ENCODE measurements around the gene CISD2. TPM values are rescaled to one million over a fixed set of nuclear protein-coding genes. Genes with fewer than 3 reads are reported as not detected.
"Not testable (repeated sequence)": the region's sequence is repeated elsewhere in the genome, so short reads cannot be mapped to it uniquely, and the experiment has no call there.

CISD2 gene
- total RNA-seq, 1 donor from 2014 or later = 14.1 TPM

DNA sequence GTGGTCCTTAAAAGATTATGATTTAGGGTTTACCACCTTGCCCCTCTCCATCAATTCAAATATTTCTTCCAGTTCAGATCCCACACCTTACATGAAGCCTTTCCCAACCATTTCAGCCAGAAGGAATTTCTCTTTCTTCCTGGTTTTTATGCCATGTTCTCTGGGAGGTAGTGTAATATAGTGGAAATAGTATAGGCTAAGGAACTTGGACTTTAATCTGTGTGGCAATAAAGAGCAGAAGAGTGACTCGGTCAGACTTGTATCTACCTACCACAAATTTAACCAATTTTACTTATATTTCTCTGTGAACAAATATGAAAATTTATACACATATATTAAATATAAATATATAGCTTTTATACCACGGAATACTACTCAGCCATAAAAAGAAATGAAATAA, 18.4 kb upstream of the CISD2 start:
- no peak for DNase-seq

DNA sequence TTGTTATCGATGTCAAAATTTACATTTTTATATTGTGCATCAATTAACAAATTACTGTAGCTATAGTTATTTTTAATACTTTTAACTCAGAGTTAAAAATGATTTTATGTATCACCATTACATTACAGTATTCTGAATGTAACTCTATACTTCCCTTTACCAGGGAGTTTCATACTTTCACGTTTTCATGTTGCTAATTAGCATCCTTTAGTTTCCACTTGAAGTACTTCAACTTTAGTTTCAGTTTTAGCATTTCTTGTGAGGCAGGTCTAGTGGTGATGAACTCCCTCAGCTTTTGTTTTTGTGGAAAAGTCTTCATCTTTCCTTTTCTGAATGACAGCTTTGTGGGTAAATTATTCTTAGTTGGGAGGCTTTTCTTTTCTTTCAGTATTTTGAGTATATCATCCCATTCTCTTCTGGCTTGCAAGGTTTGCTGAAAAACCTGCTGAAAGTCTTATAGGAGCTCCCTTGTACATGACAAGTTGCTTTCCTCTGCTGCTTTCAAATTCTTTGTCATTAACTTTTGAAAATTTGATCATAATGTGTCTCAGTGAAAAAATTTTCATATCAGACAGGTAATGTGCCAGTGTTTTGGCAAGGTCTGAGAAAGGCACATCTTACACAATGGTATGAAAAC, 9.8 kb upstream of the CISD2 start:
- no peak for DNase-seq

DNA sequence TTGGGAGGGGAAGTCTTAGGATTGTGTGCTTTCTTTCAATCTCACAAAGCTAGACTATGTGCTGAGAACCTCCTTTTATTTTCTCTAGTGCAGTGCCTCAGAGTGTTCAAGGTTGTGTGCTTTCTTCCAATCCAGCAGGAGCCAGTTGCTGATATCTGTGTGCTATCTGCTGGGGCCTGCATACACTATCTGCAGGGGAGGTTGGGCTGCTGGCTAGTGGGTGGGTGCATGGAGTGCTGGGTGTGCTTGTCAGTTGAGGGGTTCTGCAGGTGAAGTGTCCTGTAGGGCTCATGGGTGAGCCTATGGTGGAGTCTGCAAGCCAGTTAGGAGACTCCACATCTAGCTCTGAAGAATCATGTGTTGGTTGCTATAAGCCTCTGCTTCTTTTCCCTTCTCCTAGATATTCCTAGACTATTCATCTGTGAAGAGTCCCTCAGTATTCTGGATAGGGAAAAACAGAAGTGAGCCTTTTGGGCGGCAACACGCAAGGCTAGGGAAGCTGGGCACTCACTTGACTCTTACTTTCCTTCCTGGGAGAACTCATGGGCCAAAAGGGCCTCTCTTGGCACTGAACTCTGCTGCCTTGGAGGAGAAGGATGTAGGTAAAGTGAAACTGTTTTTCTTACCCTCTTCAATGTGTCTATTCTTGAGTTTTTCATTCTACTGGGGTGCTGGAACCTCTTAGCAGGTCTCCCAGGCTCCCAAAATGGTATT, 8.0 kb upstream of the CISD2 start:
- DNase-seq = no peak

DNA sequence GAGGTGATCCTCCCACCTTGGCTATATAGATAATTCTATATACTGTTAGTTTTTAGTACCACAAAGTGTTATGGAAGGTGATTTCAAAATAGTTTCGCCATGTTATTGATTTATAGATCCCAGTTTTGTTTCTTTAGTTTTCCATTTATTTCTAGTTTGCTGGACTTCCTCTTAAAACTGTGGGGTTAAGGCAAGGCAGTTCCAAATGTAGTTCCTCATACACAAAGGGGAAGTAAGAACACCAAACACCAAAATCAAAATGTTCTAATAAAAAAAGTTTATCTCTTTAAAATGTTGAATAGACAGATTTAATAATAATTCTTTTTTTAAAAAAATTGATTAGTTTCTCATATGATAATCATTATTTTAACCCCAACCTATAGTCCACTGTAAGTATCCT, 6.8 kb upstream of the CISD2 start:
- no peak for DNase-seq

GRCh38 chr4:102862747-102863146, 6.0 kb upstream of the CISD2 start:
- DNase-seq = no peak

DNA sequence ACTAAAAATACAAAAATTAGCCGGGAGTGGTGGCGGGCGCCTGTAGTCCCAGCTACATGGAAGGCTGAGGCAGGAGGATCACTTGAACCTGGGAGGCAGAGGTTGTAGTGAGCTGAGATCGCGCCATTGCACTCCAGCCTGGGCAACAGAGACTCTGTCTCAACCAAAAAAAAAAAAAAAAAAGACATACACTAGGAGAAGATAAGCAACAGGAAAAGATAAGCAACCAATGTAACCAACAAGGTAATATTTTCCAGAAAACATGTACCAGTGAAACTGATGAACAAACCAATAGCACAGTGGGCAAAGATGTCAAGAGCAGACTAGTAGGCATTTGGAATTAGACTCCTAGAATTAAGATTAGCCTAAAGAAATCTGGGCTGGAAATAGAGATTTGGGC, 3.5 kb upstream of the CISD2 start:
- DNase-seq = not testable (repeated sequence)

GRCh38 chr4:102867278-102868152, 1.3 kb upstream of the CISD2 start:
- no peak for DNase-seq

DNA sequence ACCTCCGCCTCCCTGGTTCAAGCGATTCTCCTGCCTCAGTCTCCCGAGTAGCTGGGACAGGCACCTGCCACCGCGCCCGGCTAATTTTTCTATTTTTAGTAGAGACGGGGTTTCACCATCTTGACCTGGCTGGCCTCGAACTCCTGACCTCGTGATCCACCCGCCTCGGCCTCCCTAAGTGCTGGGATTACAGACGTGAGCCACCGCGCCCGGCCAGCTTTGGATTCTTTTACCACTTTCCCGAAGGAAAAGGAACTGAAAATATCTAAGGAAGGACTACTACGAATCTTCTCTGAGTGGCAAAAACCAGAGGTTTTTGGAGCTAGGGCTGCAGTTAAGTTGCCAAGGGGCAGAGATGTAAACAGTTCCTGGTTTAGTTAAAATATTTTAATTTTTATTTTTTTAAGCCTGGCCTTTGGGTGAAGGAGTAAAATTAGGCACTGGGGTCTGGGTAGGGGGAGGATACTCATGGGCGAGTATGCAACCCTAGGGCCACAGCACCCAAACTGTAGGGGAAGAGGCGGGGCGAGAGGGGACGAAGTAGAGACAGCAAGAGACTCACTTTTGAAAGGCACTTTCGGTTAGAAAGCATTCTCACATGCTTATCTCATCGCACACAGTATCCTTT, 525 bp upstream of the CISD2 start:
- DNase-seq = no peak

- DNase-seq = no peak
Measured at GRCh38 chr4:102869569-102870197, 891 bp downstream of the CISD2 start.

DNA sequence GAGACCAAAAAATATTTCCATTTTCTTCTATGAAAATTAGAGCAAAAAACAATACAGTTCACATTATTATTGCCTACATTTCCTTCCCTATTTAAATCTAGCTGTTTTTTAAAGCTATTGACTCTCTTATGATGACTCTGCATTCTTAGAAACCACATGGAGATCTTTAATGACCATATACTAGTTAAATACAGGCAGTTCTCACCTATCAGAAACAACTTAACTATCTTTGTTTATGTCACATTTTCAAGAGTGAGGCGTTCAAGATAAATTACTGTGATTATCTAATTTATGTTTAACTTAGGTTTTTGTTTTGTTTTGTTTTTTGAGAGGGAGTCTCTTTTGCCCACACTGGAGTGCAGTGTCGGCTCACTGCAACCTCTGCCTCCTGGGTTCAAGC, 3.0 kb downstream of the CISD2 start:
- DNase-seq = no peak

DNA sequence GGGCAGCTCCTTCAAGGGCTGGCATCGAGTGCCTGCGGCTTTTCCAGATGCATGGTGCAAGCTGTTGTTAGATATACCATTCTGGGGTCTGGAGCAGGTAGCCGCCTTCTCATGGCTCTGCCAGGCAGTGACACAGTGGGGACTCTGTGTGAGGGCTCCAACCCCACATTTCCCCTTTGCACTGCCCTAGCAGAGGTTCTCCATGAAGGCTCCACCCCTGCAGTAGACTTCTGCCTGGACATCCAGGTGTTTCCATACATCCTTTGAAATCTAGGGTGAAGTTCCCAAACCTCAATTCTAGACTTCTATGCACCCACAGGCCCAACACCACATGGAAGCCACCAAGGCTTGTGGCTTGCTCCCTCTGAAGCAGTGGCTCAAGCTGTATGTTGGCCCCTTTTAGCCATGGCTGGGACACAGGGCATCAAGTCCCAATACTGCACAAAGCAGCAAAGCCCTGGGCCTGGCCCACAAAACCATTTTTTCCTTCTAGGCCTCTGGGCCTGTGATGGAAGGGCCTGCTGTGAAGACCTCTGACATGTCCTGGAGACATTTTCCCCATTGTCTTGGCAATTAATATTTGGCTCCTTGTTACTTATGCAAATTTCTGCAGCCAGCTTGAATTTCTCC, 8.8 kb downstream of the CISD2 start:
- not testable (repeated sequence) for DNase-seq

- DNase-seq = not testable (repeated sequence)
Measured at GRCh38 chr4:102878349-102878748, 9.6 kb downstream of the CISD2 start.

- no peak for DNase-seq
Measured at GRCh38 chr4:102878901-102879300, 10.1 kb downstream of the CISD2 start.

DNA sequence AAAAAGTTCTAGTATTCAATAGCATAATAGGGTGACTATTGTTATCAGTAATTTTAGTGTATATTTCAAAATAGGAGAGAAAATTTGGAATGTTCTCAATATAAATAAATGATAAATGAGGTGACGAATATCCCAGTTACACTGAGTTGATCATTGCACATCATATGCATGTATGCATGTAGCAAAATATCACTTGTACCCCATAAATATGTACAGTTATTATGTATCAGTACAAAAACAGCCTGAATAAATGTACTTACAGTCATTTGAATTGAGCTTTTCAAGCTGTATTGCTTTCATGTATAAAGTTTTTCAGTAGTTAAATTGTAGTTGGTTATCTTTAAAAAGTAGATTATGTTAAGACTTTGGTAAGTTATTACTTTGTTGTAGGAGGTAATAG, 12.6 kb downstream of the CISD2 start:
- no peak for DNase-seq

GRCh38 chr4:102883278-102883677, 14.5 kb downstream of the CISD2 start:
- no peak for DNase-seq

- not testable (repeated sequence) for DNase-seq
Measured at GRCh38 chr4:102888570-102888969, 19.8 kb downstream of the CISD2 start.

DNA sequence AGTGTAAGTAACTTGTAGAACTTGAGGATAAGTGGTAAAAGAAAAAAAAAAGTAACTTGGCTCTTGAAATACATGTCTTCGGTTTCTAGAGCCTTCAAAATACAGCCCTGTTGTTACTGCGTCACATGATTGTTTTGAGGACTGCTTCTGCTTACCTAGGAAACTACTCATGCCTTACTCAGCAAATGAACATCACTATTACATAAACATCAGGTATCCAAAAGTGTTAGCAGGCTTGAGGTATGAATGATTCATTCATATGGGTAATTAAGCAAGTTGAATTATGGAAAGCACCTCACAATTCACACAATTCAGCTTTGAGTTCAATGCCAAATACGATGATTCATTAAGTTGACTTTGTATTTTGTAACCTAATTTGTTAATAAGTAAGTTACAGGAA, 21.1 kb downstream of the CISD2 start:
- DNase-seq = not testable (repeated sequence)

DNA sequence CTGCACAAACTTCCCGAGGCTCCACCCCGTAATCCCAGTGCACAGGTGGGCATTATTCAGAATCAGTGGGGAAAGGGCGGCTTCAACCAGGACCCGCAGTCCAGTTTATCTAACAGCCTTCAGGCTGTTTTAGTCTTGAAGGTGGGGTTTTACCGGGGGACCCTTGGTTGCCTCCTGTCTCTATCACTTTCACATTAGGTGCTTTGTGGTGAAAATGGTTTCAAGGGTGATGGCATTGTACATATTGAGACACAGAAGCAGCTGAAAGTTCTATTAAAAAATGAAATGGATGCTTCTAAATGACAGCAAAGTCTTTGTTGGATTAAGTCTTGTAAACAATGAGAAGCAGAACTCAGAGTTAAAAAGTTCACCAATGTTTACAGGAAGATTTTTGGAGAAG, 27.8 kb downstream of the CISD2 start:
- not testable (repeated sequence) for DNase-seq

DNA sequence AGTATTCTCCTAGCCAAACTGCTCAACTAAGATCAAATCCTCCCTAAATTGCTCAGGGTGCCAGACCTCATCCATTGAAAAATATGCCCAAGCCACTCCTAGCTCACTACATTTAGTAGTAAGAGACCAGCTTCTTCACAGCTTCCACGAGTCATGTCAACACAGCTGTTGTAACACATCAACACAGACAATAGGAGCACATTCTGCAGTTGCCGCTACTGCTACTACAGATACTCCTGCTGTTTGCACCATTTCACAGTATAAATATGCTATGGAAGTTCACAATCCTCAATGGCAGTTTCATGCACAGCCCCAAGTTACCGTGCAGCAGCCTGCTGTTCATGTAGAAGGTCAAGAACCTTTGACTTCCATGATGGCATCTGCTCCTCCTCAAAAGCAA, 28.8 kb downstream of the CISD2 start:
- peak; percentile 32 for DNase-seq

DNA sequence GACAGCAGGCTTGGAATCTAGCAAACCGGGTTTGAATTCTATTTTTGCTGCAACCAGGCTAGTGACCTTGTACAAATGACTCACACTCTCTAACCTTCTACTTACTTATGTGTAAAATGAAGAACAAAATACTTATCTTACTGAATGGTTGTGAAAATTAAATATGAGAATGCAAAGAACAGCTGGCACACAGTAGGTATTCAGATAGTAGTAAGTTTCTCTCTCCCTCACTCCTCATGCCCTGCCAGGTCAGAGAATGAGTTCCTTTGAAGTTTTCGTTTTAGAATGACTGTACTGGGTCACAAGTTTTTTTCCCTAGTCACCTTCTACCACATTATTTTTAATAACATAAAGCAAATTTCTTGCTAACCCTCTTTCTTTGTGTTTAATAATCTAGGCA, 33.0 kb downstream of the CISD2 start:
- DNase-seq = no peak

DNA sequence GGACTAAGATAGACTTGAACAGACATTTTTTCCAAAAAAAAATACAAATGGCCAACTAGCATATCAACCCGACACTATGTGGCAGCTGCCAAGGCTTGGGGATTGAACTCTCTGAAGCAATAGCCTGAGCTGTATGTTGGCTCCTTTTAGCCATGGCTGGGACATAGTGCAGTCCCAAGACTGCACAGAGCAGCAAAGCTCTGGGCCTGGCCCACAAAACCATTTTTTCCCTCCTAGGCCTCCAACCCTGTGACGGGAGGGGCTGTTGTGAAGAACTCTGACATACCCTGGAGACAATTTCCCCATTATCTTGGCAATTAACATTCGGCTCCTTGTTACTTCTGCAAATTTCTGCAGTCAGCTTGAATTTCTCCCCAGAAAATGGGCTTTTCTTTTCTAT, 50.1 kb downstream of the CISD2 start:
- no peak for DNase-seq

GRCh38 chr4:102919697-102920096, 50.9 kb downstream of the CISD2 start:
- not testable (repeated sequence) for DNase-seq

Measured in tongue (tissue), 2 donors.